Right atrium auricular region (tissue), 2 donors: Measurements from ENCODE around the gene COL4A2. TPM values are rescaled to one million over a fixed set of nuclear protein-coding genes. Genes with fewer than 3 reads are reported as not detected.
"Not testable (repeated sequence)": the region's sequence is repeated elsewhere in the genome, so short reads cannot be mapped to it uniquely, and the experiment has no call there.

ENCODE experiments used
- DNase-seq: peaks from one replicate; pipeline ENCODE4 v3.0.0-alpha.2; 2019; ENCODE audit warnings: low spot score
- H3K27ac ChIP-seq, 2 donors: fragments of 200-600 bp; sonication (generic); 1 replicate in 1 of 2; 2 replicates in 1 of 2; pipeline ENCODE4 v1.5.1; 2016 to 2019
- H3K27me3 ChIP-seq, 2 donors: fragments of 200-600 bp; sonication (generic); one replicate each; pipeline versions ENCODE4 v1.5.1 to v1.6.0; 2017 to 2019
- H3K36me3 ChIP-seq: fragments of 200-600 bp; sonication (generic); one replicate; pipeline ENCODE4 v1.5.1; 2016
- H3K4me1 ChIP-seq, 2 donors: fragments of 200-600 bp; sonication (generic); one replicate each; pipeline versions ENCODE4 v1.5.1 to v1.6.0; 2017 to 2019
- H3K4me3 ChIP-seq, 2 donors: fragments of 200-600 bp; sonication (generic); 1 replicate in 1 of 2; 2 replicates in 1 of 2; pipeline ENCODE4 v1.5.1; 2017 to 2019; ENCODE audit warnings: mild to moderate bottlenecking in 1 of 2, moderate library complexity in 1 of 2
- H3K9me3 ChIP-seq, 2 donors: fragments of 200-600 bp; sonication (generic); one replicate each; pipeline ENCODE4 v1.5.1; 2019
- CTCF ChIP-seq, 2 donors: fragments of 200-600 bp; sonication (generic); IDR thresholded peaks; one replicate each; pipeline ENCODE4 v1.5.1; 2019; ENCODE audit warnings: antibody characterized with exemption in 2 of 2
- total RNA-seq, 2 donors: library from RNA; depleted of rRNA; stranded (reverse); fragments of >200 nt; gene quantifications; one replicate each; pipeline ENCODE4 v1.1.0, GENCODE V29; 2016

COL4A2 gene
- total RNA-seq, 2 donors from 2014 or later, result 141 to 153 TPM

DNA sequence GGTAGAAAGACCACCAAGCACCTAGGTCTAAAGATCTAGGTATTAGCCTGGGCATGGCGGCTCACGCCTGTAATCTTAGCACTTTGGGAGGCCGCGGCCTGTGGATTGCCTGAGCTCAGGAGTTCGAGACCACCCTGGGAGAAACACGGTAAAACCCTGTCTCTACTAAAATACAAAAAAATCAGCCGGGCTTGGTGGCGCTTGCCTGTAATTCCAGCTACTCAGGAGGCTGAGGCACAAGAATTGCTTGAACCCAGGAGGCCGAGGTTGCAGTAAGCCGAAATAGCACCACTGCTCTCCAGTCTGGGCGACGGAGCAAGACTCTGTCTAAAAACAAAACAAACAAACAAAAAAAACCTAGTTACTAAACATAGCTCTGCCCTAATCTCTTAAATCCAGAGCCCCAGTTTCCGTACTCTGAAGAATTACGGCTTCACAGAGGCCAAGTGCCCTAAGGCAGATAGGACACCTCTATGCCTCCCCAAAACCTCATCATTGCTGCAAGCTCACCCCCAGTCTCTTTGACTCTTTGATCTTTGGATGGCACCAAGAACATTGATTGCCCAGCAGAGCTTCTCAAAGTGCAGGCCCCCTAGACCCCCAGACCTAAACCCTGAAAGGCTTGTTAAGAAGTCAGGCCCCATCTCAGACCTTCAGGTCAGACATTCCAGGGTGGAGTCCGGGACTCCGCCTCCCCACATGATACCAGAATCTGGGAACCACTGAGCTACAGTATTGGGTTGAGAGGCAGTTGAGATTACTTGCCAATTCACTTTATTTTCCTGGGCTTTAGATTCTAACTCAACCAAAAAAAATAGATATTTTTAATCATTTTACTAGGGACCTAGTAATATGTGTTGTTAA lies 2.8 kb downstream of the COL4A2 start:
- Histone ChIP-seq H3K27ac (peak overlapping the region; percentile 97 to 99), H3K4me1 (peaks cover 0 to 61% of the 10 kb centered on the region in 2 donors), H3K27me3 (no peaks in the 10 kb centered on the region), H3K4me3 (peak overlapping the region; percentile 90 to 96), H3K9me3 (no peaks in the 10 kb centered on the region), H3K36me3 (peaks cover 9% of the 10 kb centered on the region)
- no peak for TF ChIP-seq CTCF (IDR thresholded peaks at IDR 0.05)
- peak; percentile 47 for DNase-seq

- peak; percentile 56 for DNase-seq
- H3K4me3 ChIP-seq, result peak overlapping the region; percentile 13 to 90
- H3K4me1 ChIP-seq, result peaks cover 0 to 70% of the 10 kb centered on the region in 2 donors
- peaks cover 9% of the 10 kb centered on the region for H3K36me3 ChIP-seq
- no peaks in the 10 kb centered on the region for H3K27me3 ChIP-seq
- no peak for TF ChIP-seq CTCF (IDR thresholded peaks at IDR 0.05)
- peak overlapping the region; percentile 97 to 99 for H3K27ac ChIP-seq
- no peaks in the 10 kb centered on the region for H3K9me3 ChIP-seq
Observed at GRCh38 chr13:110310541-110311442, 3.7 kb downstream of the COL4A2 start.

DNA sequence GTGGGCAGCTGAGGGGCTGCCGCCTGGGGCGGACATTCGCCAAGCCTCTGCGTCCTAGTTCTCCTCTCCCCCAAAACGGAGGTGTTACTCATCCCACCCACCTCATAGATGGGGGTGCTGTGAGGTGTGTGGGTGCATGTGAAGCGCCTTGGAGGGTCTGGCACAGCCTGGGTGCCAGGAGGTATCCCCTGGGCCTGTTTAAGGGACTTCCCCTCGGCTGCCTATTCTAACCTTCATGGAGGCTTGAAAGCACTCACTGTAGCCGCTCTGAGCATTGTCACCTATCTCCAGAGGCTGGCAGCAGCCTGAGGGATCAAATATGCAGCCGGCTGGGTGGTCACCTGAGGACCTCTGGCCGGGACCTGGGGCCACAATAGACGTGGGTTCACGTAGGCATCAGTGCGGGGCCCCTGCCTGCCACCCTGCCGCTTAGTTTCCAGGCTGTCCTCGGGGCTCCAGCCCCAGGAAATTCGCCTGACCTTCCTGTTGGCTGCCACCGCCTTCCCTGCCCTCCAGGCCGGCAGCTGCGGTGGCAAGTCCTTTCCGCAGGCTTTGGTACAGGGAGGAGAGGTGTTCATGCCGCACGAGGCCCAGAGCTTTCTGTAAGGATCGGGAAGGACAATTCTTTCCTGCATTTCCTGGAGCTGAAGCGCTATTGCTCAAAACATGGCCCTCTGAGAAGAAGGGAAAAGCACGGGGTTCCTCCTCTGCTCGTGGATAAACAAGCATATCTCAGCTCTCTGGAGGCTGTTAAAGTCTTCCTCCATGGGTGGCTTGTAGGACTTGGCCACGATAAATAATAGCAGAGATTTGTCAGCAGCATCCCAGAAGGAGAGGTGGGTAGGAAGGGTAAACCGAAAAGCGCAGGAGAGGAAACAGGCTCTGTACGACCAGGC lies 4.6 kb downstream of the COL4A2 start:
- peaks cover 15% of the 10 kb centered on the region for H3K36me3 ChIP-seq
- peak; percentile 57 for DNase-seq
- TF ChIP-seq CTCF (IDR thresholded peaks at IDR 0.05), result no peak
- no peaks in the 10 kb centered on the region for H3K9me3 ChIP-seq
- H3K27me3 ChIP-seq, result no peaks in the 10 kb centered on the region
- H3K27ac ChIP-seq, result peak overlapping the region; percentile 97 to 99
- peaks cover 0 to 79% of the 10 kb centered on the region in 2 donors for H3K4me1 ChIP-seq
- peak overlapping the region; percentile 13 to 90 for H3K4me3 ChIP-seq

DNA sequence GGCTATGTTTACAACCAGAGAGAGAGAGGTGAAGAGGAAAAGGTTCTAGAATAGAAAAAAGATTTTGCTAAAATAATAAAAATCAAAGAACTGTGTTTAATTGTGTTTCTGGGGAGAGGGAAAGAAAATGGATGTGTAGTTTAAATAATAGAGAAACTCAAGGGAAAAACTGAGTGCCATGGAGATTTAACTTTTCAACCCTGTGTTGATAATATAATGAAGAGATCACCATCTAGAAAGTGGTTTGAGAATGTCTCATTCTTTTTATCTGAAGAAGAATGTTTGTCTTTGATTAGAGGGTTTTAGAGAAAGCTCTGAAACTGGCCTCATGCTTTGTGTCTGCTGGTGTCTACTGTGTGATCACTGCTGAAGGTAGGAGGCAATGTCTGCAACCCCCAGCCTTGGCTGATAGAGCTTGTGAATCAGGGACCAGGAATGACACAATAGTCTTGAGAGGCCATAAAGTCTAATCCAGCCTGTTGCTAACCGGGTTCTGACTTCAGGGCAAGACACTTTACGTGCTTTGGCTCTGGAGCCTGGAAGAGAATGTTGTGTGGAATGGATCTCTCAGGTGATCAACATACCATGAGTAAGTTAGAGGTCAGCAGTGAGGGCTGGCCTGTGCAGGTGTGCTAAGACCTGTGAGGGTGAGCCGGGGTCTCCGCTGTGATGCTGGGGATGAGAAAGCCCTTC lies 5.4 kb downstream of the COL4A2 start:
- H3K4me3 ChIP-seq, result peak overlapping the region in 1 of 2 donors; percentile 90
- no peaks in the 10 kb centered on the region for H3K9me3 ChIP-seq
- peak; percentile 59 for DNase-seq
- TF ChIP-seq CTCF (IDR thresholded peaks at IDR 0.05), result peak in 1 of 2 donors; percentile 17
- peaks cover 23% of the 10 kb centered on the region for H3K36me3 ChIP-seq
- H3K27me3 ChIP-seq, result no peaks in the 10 kb centered on the region
- peaks cover 0 to 87% of the 10 kb centered on the region in 2 donors for H3K4me1 ChIP-seq
- H3K27ac ChIP-seq, result peak overlapping the region; percentile 97 to 99

DNA sequence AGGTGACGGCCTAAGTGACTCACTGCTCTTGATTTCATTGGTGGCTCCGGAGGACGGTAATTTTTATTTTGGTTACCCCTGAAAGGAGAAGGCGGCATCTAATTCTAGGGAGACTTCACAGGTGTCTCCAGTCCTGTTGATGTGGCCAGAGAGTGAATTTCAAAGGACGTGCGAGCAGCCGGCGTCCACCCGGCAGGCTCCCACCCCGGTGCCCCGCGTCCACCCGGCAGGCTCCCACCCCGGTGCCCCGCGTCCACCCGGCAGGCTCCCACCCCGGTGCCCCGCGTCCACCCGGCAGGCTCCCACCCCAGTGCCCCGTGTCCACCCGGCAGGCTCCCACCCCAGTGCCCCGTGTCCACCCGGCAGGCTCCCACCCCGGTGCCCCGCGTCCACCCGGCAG lies 6.2 kb downstream of the COL4A2 start:
- H3K27me3 ChIP-seq, DNase-seq, H3K4me3 ChIP-seq, H3K9me3 ChIP-seq: not testable (repeated sequence)
- H3K27ac ChIP-seq, result peak overlapping the region; percentile 97 to 99
- peaks cover 0 to 95% of the 10 kb centered on the region in 2 donors for H3K4me1 ChIP-seq
- H3K36me3 ChIP-seq, result peaks cover 23% of the 10 kb centered on the region

DNA sequence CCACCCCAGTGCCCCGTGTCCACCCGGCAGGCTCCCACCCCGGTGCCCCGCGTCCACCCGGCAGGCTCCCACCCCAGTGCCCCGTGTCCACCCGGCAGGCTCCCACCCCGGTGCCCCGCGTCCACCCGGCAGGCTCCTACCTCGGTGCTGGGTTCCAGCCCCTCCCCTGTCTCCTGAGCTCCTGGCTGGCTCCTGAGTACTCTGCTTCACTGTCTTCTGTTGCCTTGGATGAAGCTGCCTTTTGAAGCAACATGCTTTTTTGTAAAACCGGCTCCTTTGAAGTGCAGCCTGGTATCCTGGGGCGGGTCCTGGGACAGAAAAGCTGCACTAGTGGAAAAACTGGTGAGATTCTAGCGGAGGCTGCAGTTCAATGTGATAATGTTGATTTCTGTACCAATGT lies 6.6 kb downstream of the COL4A2 start:
- H3K36me3 ChIP-seq, result peaks cover 23% of the 10 kb centered on the region
- not testable (repeated sequence) for H3K4me3 ChIP-seq

More for the DNA sequence above, 6.6 kb downstream of the COL4A2 start:
- H3K9me3 ChIP-seq, H3K27me3 ChIP-seq, DNase-seq: not testable (repeated sequence)
- H3K4me1 ChIP-seq, result peaks cover 0 to 97% of the 10 kb centered on the region in 2 donors
- peak overlapping the region; percentile 77 for H3K27ac ChIP-seq
